Stimulated activated CD4-positive, alpha-beta T cell treated with anti-CD3 and anti-CD28 coated beads, Interleukin-1b, Interleukin-23, amount 100 ng/mL, for 1 hour (primary cell): ENCODE measurements around the gene RAN.
"Not testable (repeated sequence)": the region's sequence is repeated elsewhere in the genome, so short reads cannot be mapped to it uniquely, and the experiment has no call there.

Experiments
- DNase-seq, 2 donors: peaks; one replicate each; pipeline ENCODE4 v3.0.0-alpha.2; 2020; ENCODE audit warnings: low read depth in 2 of 2

Gene RAN

GRCh38 chr12:130878193-130879185 is 6.6 kb downstream of the RAN start:
- DNase-seq = no peak

- DNase-seq = no peak
Observed at GRCh38 chr12:130879212-130879686, 7.4 kb downstream of the RAN start.

DNA sequence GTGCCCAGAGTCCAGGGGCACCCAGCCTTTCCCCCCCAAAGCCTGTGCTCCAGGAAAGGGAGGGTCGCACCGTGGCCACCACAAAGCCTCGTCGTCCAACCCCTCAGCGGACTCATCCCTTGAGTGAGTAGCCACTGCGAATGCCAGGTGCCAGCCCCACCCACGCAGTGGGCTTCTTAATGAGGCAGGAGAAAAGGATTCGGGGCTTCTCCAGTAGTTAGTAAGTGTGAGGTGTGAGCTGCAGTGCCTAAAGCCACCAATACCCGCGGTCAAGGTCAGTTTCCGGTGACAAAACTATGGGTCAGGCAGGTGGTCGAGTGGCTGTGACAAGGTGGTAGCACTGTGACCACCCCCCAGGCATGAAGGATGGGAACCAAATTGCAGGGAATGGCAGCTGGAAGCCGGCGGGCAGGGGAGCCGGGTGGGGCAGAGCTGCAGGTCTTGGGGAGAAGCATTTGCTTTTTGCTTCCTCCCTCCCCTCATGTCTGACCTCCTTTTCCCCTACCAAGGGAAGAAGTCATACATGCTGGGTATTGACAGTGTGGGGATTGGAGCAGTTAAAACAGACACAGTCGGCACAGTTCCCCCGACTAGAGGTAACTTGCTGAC is 8.0 kb downstream of the RAN start:
- DNase-seq = no peak

DNA sequence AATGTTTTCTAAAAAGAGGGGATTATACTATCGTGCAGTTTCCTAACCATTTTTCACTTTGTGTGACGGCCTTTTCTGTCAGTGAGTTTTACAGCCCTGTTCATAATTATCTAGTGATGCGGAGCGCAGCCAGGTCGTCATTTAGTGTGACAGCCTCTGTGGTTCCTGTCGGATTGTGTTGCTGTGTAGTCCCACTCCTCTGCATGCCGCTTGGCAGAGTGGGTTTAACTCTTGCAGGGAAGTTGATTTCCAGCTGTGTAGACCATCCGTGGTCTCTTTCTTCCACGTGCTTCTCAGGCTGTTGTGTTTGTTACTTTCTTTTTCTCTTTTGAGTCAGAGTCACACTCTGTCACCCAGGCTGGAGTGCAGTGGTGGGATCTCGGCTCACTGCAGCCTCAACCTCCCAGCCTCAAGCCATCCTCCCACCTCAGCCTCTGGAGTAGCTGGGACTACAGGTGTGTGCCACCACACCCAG is 8.6 kb downstream of the RAN start:
- no peak for DNase-seq

- DNase-seq = no peak
Observed at GRCh38 chr12:130881046-130881445, 9.2 kb downstream of the RAN start.

GRCh38 chr12:130881548-130881947 is 9.7 kb downstream of the RAN start:
- DNase-seq = no peak

GRCh38 chr12:130887190-130887589 is 15.3 kb downstream of the RAN start:
- not testable (repeated sequence) for DNase-seq

DNA sequence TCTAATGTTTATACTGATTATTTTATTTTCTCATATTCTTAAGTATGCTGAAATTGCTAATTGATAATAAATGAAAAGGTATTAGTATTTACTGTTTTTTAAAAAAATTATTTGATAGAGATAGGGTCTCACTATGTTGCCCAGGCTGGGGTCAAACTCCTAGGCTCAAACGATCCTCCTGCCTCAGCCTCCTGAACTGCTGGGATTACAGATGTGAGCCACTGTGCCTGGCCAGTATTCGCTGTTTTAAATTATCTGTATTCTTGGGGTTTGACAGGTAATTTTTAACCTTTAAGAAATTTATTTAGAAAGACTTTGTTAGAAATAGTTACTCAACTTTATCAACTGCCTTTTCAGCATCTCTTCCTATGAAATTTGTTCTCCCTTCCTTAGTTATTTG is 32.2 kb downstream of the RAN start:
- no peak for DNase-seq

DNA sequence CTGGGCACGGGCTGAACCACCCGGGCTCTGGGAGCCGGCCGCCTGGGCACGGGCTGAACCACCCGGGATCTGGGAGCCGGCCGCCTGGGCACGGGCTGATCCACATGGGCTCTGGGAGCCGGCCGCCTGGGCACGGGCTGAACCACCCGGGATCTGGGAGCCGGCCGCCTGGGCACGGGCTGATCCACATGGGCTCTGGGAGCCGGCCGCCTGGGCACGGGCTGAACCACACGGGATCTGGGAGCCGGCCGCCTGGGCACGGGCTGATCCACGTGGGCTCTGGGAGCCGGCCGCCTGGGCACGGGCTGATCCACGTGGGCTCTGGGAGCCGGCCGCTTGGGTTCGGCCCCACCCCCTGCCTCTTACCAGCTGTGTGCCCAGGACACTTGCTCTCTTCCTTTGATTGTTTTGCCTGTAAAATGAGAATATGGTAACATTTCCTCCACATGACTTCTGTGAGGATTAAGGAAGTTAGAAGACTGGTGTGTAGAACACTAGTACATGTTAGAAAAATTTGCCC is 33.1 kb downstream of the RAN start:
- DNase-seq = not testable (repeated sequence)

DNA sequence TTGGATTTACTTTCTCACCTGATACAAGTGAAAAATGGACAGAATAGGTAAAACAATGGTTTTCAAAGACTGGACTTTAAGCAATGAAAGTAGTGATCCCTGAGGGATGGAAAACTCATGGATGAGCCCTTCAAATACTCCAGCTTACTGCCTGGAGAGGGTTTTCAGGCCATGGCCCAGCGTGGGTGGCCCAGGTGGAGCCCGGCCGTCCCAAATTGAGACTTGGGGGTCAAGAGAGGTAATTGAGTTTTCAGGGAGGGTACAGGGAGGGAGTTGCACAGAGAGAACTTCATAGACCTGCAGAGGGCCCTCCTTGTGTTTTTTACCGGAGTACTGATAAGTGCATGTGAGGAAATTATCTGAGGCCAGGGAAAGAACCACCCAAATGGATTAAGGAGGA is 37.2 kb downstream of the RAN start:
- no peak for DNase-seq

- no peak for DNase-seq
Observed at GRCh38 chr12:130911193-130911592, 39.3 kb downstream of the RAN start.

DNA sequence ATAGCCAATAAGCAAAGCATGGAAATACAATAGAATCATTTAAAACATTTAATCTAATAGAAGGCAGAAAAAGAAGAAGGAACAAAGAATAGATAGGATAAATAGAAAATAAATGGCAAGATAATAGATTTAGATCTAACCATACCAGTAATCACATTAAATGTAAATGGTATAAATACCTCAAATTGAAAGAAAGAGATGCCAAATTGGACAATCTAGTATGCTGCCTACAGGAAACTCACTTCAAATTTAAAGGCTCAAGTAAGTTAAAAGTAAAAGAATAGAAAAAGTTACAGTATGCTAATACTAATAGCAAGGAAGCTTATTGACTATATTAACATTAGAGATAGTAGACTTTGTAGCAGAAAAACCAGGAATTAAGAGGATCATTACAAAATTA is 40.1 kb downstream of the RAN start:
- DNase-seq = no peak

- no peak for DNase-seq
Observed at GRCh38 chr12:130916241-130916911, 44.5 kb downstream of the RAN start.

DNA sequence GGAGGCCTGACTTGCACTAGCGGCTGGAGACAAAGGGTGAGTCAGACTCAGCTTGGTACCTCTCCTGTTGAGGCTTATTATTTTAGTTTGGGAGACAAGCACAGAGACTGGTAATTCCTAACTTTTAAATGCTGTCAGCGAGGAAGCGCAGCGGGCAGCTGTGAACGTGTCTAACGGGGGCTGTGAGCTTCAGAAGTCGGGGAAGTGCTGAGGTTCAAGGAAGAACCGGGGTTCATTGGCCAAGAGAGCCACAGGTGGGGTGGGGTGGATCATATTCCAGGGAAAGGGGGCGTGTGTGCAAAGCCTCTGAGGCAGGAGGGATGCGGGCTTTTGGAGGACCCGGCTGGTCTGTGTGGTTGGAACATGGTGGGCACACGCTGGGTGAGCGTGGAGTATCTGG is 45.7 kb downstream of the RAN start:
- no peak for DNase-seq

- no peak for DNase-seq
Observed at GRCh38 chr12:130919086-130919485, 47.2 kb downstream of the RAN start.

- DNase-seq = no peak
Observed at GRCh38 chr12:130920119-130920703, 48.3 kb downstream of the RAN start.

DNA sequence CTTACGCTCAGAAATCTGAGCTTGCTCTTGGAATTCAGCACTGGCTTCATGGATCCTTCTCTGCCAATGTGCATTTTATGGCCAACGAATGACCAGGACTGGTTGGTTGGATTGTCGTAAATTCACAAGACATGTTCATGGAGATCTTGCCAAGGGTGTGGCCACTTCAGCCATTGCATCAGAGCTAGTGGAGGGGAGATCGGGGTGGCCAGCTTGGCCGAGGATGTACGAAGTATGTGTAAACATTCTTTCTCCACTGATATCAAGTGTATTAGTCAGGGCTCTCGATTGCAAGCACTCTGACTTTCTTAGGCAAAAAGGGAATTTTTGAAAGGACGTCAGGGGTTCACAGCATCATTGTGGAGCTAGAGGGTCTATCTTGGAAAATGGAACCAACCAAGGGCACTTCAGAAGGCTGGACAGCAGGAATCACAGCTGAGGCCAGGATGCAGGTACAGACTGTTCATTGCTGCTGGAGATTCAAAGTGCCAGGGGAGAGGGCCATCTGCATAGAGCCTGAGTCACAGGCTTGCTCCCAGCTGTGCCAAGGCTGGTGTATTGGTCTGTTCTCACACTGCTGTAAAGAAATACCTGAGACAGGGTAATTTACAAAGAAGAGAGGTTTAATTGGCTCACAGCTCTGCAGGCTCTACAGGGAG is 49.0 kb downstream of the RAN start:
- DNase-seq = no peak

DNA sequence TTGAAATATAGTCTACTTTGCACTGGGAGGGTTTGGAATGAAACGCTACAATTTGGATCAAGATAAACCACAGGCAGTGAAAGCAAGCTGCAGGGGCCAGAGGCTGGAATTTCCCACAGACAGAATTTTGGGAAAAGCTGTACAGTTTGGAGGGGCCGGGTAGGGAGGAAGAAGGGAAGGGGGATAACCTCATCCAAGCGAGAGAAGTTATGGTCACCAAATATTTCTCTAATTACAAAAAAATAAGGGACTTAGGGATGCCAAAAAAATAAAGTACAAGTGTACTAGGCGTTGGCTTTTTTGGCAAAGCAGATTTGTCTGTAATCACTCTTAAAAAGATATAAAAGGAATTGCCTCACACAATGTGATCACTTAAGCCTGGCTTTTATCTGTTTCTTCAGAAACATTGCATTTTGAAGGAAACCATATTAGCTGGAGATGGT is 50.7 kb downstream of the RAN start:
- no peak for DNase-seq

DNA sequence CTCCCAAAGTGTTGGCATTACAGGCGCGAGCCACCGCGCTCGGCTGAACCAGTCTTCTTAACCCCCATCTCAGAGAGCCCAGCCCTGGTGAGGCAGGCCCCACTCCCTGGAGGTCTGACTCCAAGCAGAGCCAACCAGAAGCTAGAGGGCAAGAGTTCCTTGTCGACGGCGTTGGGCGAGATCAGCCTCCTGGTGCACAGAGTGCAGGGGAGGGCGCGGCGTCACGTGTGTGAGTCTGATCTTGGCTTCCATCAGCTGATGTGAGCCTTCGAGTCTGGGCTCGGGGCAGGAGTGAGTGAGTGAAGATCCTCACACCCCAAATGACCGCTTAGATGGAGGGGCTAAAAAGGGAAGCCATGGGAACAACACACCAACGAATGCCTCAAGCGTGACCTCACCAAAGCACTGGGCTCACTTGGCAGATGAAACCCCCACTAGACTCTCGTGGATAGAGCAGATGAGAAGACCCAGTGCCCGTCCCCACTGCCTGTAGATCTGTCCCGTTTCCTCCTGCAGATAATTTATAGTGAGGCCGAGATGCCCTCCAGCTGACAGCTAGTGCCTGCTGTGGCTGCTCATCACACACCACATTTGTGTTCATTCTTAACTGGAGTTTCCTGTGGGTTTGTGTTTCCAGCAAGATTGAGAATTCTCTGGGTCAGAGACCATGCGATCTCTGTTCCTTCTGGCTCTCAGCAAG is 53.2 kb downstream of the RAN start:
- no peak for DNase-seq

DNA sequence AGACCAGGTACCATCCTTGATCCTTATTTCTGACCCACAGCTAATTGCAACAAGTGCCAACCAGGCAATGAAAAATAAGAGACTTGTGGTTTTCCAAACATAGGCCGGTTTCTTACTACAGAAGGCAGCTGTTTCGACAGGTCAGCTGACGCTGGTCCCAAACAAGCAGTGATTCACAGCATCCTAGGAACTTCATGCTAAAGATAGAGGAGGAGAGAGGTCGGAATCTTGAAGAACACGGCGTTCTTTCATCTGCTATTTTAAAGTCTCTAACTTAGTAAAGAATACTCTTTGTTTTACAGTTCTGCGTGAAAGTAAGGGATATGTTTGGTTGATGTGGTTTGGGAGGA is 53.8 kb downstream of the RAN start:
- no peak for DNase-seq
